ENCODE results near the gene AIRE.
A peak's percentile ranks its signal among the peaks of the same experiment; 100 is the strongest.
"Not testable (repeated sequence)": the region's sequence is repeated elsewhere in the genome, so short reads cannot be mapped to it uniquely, and the experiment has no call there.

Gene AIRE

DNA sequence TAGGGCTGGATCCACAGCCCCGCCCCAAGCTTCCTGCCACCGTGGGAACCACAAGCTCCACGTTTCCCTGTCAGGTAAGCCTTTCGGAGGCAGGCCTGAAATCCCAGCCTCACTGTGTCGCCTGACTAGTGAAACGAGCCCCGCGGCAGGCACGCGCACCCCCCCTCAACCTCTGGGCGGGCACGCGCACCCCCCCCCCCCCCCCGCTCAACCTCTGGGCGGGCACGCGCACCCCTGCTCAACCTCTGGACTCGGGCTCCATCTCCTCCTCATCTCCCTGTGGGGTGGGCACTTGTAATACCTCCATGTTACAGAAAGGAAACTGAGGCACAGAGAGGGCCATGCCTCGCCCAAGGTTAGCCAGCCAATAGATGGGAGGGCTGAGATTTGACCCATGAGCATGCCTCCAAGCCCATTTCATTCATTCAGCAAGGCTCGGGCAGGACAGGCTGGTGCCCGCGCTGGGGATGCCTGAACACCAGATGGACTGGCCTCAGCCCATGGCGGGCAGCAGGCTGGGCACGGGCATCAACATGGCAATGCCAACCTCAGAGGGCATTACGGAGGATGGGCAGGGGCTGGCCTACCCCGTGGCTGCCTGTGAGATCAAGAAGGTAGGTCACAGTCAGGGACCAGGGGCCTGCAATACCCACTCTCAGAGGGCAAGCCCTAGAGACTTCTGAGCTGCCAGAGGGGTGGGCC is 48.8 kb downstream of the AIRE start:
- DNase-seq (ENCODE audit: low read depth in 1 of 2, low spot score in 1 of 2) = no peak

DNA sequence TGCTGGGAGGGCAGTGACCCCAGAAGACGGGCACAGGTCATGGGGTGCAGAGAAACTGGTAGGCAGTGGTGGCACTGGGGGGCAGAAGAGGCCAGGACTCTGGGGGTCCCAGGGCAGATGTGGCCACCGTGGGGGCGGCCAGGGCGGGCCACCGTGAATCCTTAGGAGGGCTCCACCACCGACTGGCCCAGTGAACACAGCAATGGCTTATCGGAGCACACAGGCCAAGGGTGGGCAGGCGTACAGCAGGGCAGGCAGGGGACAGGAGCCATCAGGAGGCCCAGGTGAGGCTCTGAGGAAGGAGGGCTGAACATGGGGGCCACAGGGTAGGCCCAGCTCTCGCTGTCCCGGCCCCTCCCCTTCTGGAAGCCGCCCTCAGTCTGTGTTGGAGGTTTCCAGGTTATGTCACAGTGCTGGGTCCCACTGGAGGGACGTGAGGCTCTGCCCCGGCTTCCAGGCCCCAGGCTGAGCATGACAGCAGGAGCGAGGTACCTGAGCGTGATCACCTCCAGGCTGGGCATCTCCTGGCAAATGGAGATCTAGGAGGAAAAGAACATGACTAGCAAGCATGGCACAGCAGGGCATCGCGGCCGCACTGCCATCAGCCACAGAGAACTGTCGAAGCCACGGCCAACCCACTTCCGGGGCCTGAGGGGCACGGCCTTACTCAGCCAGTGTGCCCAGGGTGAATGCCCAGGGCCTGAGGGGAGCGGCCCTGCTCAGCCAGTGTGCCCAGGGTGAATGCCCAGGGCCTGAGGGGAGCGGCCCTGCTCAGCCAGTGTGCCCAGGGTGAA is 49.8 kb downstream of the AIRE start:
- no peak for DNase-seq (ENCODE audit: low read depth in 1 of 2, low spot score in 1 of 2)

DNA sequence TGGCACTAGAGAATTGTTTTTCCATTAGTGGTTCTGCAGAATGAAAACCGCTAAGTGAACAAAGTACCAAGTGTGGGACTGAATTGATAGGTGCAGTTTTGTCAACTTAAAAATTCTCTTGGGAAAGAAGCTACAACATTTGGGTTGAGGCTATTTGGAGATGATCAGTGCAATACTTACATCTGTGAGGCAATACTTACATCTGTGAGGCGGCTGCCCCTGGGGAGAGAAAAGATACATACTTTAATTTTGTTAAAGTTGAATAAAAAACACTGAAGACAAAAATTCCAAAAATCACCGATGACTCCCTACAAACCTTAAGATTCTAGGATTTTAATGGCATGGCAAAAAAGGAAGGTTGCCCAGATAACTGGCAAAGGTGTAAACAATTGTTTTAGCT is 51.8 kb downstream of the AIRE start:
- DNase-seq (ENCODE audit: low read depth in 1 of 2, low spot score in 1 of 2) = no peak

DNA sequence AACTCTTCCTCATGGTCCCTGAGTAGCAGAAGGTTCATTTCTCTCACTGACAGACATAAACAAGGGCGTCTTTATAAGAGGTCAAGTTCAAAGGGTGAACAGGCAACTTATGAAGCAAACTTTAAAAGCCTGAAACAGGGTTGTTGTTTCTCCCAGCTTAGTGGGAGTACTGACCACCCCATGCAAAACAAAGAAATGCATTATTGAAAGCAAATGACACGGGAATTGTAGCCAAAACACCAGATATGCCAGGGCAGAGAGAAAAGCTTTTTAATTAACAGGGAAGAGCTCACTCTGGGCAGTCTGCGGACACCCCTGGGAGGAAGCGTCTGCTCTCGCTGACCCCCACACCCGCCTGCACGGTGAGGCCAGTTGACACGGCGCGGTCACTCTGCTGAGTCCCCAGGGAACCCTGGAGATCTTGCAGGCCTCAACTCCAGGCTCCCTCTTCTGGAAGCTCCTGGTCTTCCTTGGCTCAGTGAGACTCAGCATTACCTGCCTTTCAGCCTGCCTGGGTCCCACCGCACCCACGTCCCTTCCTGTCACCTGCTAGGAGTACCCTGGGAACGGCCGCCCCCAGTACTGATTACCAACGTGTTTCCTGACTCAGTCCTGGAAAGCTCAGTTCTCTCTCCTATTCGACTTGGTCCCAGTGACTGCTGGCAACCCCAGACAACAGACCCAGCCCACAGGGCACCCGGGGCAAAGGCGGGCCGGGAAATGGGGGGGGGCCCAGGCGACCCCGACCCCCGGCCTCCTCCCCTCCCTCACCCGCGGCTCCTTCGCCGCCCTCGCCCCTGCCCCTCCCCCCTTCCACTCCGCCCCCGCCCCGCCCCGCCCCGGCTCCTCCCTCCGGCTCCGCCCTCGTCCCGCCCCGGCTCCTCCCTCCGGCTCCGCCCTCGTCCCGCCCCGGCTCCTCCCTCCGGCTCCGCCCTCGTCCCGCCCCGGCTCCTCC is 52.5 kb downstream of the AIRE start:
- peak; percentile 13 to 14 for DNase-seq (ENCODE audit: low read depth in 1 of 2, low spot score in 1 of 2)

- DNase-seq (ENCODE audit: low read depth in 1 of 2, low spot score in 1 of 2) = peak; percentile 89 to 91
These were observed 53.6 kb downstream of the AIRE start, which contains the start of gene CFAP410 for GRCh38 chr21:44338971-44339910. Gene CFAP410 (minus strand): TSS chr21:44339390. CDS start chr21:44339194, 196 bp downstream.

DNA sequence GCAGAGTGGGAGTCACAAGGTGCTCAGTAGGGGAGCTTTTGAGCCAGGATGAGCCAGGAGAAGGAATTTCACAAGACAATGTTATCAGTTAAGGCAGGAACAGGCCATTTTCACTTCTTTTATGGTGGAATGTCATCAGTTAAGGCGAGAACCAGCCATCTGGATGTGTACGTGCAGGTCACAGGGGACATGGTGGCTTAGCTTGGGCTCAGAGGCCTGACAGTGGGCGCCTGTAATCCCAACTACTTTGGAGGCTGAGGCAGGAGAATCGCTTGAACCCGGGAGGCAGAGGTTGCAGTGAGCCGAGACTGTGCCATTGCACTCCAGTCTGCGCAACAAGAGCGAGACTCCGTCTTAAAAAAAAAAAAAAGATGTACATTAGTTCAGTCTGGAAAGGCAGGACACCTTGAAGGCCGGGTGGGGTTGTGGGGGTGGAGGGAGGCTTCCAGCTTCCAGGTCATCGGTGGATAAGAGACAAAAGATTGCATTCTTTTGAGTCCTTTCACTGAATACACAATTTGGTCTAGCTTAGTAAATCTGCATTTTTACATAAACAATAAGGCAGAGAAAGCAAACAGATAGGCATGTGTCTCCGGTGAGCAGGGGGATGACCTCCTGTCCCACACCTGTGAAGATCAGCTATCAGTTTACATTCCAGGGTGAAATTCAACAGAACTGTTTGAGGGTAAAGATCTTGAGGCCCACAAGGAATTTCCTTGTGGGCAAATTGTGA is 56.2 kb downstream of the AIRE start:
- DNase-seq (ENCODE audit: low read depth in 1 of 2, low spot score in 1 of 2) = not testable (repeated sequence)

DNA sequence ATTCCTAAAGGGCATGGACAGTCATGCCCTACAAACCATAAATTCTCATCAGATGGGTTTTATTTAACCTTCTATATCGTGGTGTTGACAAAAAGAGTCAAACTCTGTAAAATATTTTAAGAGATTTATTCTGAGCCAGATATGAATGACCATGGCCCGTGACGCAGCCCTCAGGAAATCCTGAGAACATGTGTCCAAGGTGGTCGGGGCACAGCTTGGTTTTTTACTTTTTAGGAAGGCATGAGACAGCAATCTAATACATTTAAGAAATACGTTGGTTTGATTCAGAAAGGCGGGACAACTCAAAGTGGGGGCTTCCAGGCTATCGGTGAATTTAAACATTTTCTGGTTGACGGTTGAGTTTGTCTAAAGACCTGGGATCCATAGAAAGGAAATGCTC is 57.3 kb downstream of the AIRE start:
- DNase-seq (ENCODE audit: low read depth in 1 of 2, low spot score in 1 of 2) = not testable (repeated sequence)

DNA sequence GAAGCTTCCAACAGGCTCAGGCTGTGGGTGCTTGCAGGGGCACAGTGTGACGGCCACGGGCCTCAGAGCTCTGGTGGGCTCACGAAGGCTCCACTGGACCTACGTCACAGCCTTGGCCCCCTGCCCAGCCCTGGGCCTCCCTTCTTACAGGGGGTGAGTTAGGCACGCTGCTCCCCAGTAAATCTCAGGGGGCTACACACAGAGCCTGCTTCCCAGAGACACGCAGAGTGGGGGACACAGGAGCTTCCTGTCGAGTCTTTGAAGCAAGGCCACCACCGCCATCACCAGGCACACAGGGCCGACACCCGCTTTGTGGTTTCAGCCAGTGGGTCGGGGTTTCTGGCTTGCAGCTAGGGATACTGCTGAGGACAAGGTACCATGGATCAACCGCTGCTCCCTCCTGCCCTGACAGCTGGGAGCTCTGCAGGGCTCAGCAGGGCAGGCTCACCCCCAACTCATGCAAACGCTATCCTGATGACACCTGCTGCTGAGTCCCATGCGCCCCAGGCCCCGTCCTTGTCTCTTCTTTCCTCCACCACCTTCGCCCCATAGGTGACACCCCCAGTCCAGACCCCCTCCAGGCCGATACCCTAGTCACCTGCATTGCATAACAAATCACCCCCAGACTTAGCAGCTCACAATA is 59.0 kb downstream of the AIRE start:
- no peak for DNase-seq (ENCODE audit: low read depth in 1 of 2, low spot score in 1 of 2)

GRCh38 chr21:44345495-44345894 is 59.8 kb downstream of the AIRE start:
- DNase-seq (ENCODE audit: low read depth in 1 of 2, low spot score in 1 of 2) = no peak

- no peak for DNase-seq (ENCODE audit: low read depth in 1 of 2, low spot score in 1 of 2)
These were observed 62.3 kb downstream of the AIRE start for GRCh38 chr21:44347911-44348451.

Measured in activated CD4-positive, alpha-beta T cell treated with anti-CD3 and anti-CD28 coated beads, Interleukin-2, amount 50 U/mL, for 24 hours (primary cell).